Cardiac muscle cell (in vitro differentiated cells and primary cell): Measurements from ENCODE around the gene HPCA. TPM values are rescaled to one million over a fixed set of nuclear protein-coding genes. Genes with fewer than 3 reads are reported as not detected.

ENCODE experiments used
- DNase-seq, 2 donors: peaks; one replicate each; pipeline versions ENCODE4 v3.0.0 to v3.0.0-alpha.2; 2010 to 2017; ENCODE audit warnings: low read depth in 1 of 2, low spot score in 1 of 2
- H3K27ac ChIP-seq: fragments of 200-600 bp; sonication (generic); 2 replicates; pipeline ENCODE4 v1.5.1; 2016
- H3K27me3 ChIP-seq: fragments of 200-600 bp; sonication (generic); 2 replicates; pipeline ENCODE4 v1.6.0; 2016; ENCODE audit warnings: control low read depth
- H3K36me3 ChIP-seq: fragments of 200-600 bp; sonication (generic); 2 replicates; pipeline ENCODE4 v1.5.1; 2016; ENCODE audit warnings: control low read depth
- H3K4me1 ChIP-seq: fragments of 200-600 bp; sonication (generic); 2 replicates; pipeline ENCODE4 v1.8.1; 2017; ENCODE audit warnings: low read depth, mild to moderate bottlenecking, mixed run types
- H3K4me3 ChIP-seq: fragments of 200-600 bp; sonication (generic); 2 replicates; pipeline ENCODE4 v1.5.1; 2016; ENCODE audit warnings: mild to moderate bottlenecking
- H3K9me3 ChIP-seq: fragments of 200-600 bp; sonication (generic); 2 replicates; pipeline ENCODE4 v1.5.1; 2017; ENCODE audit warnings: low read depth, mild to moderate bottlenecking, control low read depth
- CTCF ChIP-seq: IDR thresholded peaks from 2 replicates; pipeline ENCODE4 v1.5.1; 2012; ENCODE audit warnings: low read depth, mild to moderate bottlenecking, low read length
- polyA plus RNA-seq: library from polyadenylated mRNA; unstranded; fragments of >200 nt; fragmentation: Nextera tagmentation; extraction: Ambion mirVana; gene quantifications from 2 replicates; pipeline ENCODE4 v1.2.1, GENCODE V29; 2016
- total RNA-seq: library from RNA; depleted of rRNA; stranded (reverse); fragments of >200 nt; gene quantifications from 2 replicates; pipeline ENCODE4 v1.2.3, GENCODE V29; 2016

The HPCA gene
- total and polyA plus RNA-seq, 2 experiments from 2014 or later: not detected

GRCh38 chr1:32888677-32889420 is 2.6 kb downstream of the HPCA start:
- no peak for TF ChIP-seq CTCF
- Histone ChIP-seq H3K36me3 (no peaks in the 10 kb centered on the region), H3K27ac (no peak overlapping the region), H3K4me3 (no peak overlapping the region), H3K27me3 (peaks cover 84% of the 10 kb centered on the region), H3K4me1 (no peaks in the 10 kb centered on the region), H3K9me3 (no peaks in the 10 kb centered on the region)
- no peak for DNase-seq

GRCh38 chr1:32889731-32890278 is 3.5 kb downstream of the HPCA start:
- no peaks in the 10 kb centered on the region for H3K36me3 ChIP-seq
- no peak overlapping the region for H3K4me3 ChIP-seq
- H3K4me1 ChIP-seq: no peaks in the 10 kb centered on the region
- DNase-seq: no peak
- H3K27ac ChIP-seq: no peak overlapping the region
- TF ChIP-seq CTCF: no peak
- H3K27me3 ChIP-seq: peaks cover 74% of the 10 kb centered on the region
- H3K9me3 ChIP-seq: no peaks in the 10 kb centered on the region

GRCh38 chr1:32890516-32891240 is 4.4 kb downstream of the HPCA start:
- DNase-seq: no peak
- Histone ChIP-seq H3K9me3 (no peaks in the 10 kb centered on the region), H3K27me3 (peaks cover 65% of the 10 kb centered on the region), H3K27ac (no peak overlapping the region), H3K36me3 (no peaks in the 10 kb centered on the region), H3K4me3 (no peak overlapping the region), H3K4me1 (no peaks in the 10 kb centered on the region)
- no peak for TF ChIP-seq CTCF

- H3K27me3 ChIP-seq: peaks cover 60% of the 10 kb centered on the region
Measured at GRCh38 chr1:32891241-32891570, 4.9 kb downstream of the HPCA start.

GRCh38 chr1:32891630-32892029 is 5.3 kb downstream of the HPCA start:
- no peak overlapping the region for H3K27ac ChIP-seq
- H3K4me3 ChIP-seq: no peak overlapping the region
- no peak for TF ChIP-seq CTCF
- no peaks in the 10 kb centered on the region for H3K36me3 ChIP-seq
- no peaks in the 10 kb centered on the region for H3K9me3 ChIP-seq
- peaks cover 58% of the 10 kb centered on the region for H3K27me3 ChIP-seq
- no peaks in the 10 kb centered on the region for H3K4me1 ChIP-seq
- DNase-seq: no peak

More at GRCh38 chr1:32891241-32891570, 4.9 kb downstream of the HPCA start:
- TF ChIP-seq CTCF: no peak
- DNase-seq: no peak
- Histone ChIP-seq H3K4me3 (no peak overlapping the region), H3K9me3 (no peaks in the 10 kb centered on the region), H3K4me1 (no peaks in the 10 kb centered on the region), H3K36me3 (no peaks in the 10 kb centered on the region), H3K27ac (no peak overlapping the region)
